B cell (primary cell): ENCODE results near the gene LARGE1. TPM values are rescaled to one million over a fixed set of nuclear protein-coding genes. Genes with fewer than 3 reads are reported as not detected.

Experiments used
- ATAC-seq: fragments of 200-7000 bp; cut with Tn5 transposase; one replicate; pipeline ENCODE4 v1.10.0; 2021; ENCODE audit warnings: low read depth, mild to moderate bottlenecking, moderate number of reproducible peaks, moderate library complexity
- CTCF ChIA-PET: fragments of 350-600 bp; sonication (Branson Sonifier 250); formaldehyde crosslinking; loops from one replicate; lab custom pipeline; 2021; ENCODE audit warnings: antibody characterized with exemption, inconsistent platforms; lab: Charles Lee
- POLR2A ChIA-PET: fragments of 350-600 bp; sonication (Branson Sonifier 250); formaldehyde crosslinking; loops from one replicate; lab custom pipeline; 2021; ENCODE audit warnings: antibody characterized with exemption; lab: Charles Lee
- DNase-seq: peaks from one replicate; pipeline ENCODE4 v3.0.0; 2013
- H2AFZ ChIP-seq: 2 replicates; pipeline ENCODE4 v1.6.1; 2012; ENCODE audit warnings: mild to moderate bottlenecking, low read depth, low read length; ENCODE audit not compliant: insufficient read depth, poor library complexity, severe bottlenecking
- H3K27ac ChIP-seq, 2 donors: 1 replicate in 1 of 2; 2 replicates in 1 of 2; pipeline ENCODE4 v1.5.1; 2012 to 2013; ENCODE audit warnings: low read length in 2 of 2, mild to moderate bottlenecking in 2 of 2, moderate library complexity in 1 of 2
- H3K27me3 ChIP-seq, 4 experiments: fragments of 200-600 bp in 1 of 4; sonication (generic) in 1 of 4; replicated peaks in 1 of 4; 1 replicate in 2 of 4; 2 replicates in 2 of 4; pipeline versions ENCODE4 v1.6.1 to v1.7.0; 2013 to 2016; ENCODE audit warnings: low read length in 3 of 4, mild to moderate bottlenecking in 2 of 4, mixed read lengths in 1 of 4, moderate library complexity in 1 of 4; ENCODE audit not compliant: insufficient read depth in 4 of 4, control insufficient read depth in 3 of 4; ENCODE audit errors: control extremely low read depth in 1 of 4
- H3K36me3 ChIP-seq, 2 experiments: replicated peaks in 1 of 2; 1 replicate in 1 of 2; 2 replicates in 1 of 2; pipeline versions ENCODE4 v1.6.1 to v1.7.1; 2013; ENCODE audit warnings: low read length in 1 of 2; ENCODE audit not compliant: insufficient read depth in 2 of 2, control insufficient read depth in 1 of 2; ENCODE audit errors: control extremely low read depth in 1 of 2, extremely low read depth in 1 of 2
- H3K4me1 ChIP-seq, 2 donors: fragments of 200-600 bp in 1 of 2; sonication (generic) in 1 of 2; 1 replicate in 1 of 2; 2 replicates in 1 of 2; pipeline versions ENCODE4 v1.5.1 to v1.6.1; 2013 to 2017; ENCODE audit warnings: low read length in 2 of 2; ENCODE audit not compliant: control insufficient read depth in 2 of 2, insufficient read depth in 2 of 2
- H3K4me2 ChIP-seq: replicated peaks from 2 replicates; pipeline ENCODE3; 2012; ENCODE audit warnings: mild to moderate bottlenecking, low read depth, low read length; ENCODE audit not compliant: poor library complexity, severe bottlenecking
- H3K4me3 ChIP-seq, 5 experiments: fragments of 200-600 bp in 1 of 5; sonication (generic) in 1 of 5; 1 replicate in 3 of 5; 2 replicates in 2 of 5; pipeline versions ENCODE4 v1.5.1 to v1.7.0; 2011 to 2016; ENCODE audit warnings: low read length in 4 of 5, mild to moderate bottlenecking in 4 of 5, low read depth in 2 of 5, control low read depth in 1 of 5, moderate library complexity in 1 of 5; ENCODE audit not compliant: insufficient read depth in 1 of 5; ENCODE audit errors: control extremely low read depth in 1 of 5, extremely low read depth in 1 of 5
- H3K79me2 ChIP-seq: fragments of 200-600 bp; sonication (generic); one replicate; pipeline ENCODE4 v1.6.0; 2016; ENCODE audit warnings: low read length; ENCODE audit not compliant: control insufficient read depth, insufficient read depth
- H3K9ac ChIP-seq: fragments of 200-600 bp; sonication (generic); 2 replicates; pipeline ENCODE4 v1.6.1; 2017; ENCODE audit warnings: mild to moderate bottlenecking, low read length, moderate library complexity
- H3K9me3 ChIP-seq, 3 donors: one replicate each; pipeline versions ENCODE4 v1.6.1 to v1.7.1; 2013; ENCODE audit warnings: low read length in 2 of 3; ENCODE audit not compliant: control insufficient read depth in 2 of 3, insufficient read depth in 1 of 3; ENCODE audit errors: control extremely low read depth in 1 of 3
- H4K20me1 ChIP-seq: 2 replicates; pipeline ENCODE4 v1.6.0; 2012; ENCODE audit warnings: mild to moderate bottlenecking, low read length; ENCODE audit not compliant: insufficient read depth, control insufficient read depth, poor library complexity, severe bottlenecking
- H3K27ac Mint-ChIP-seq: one replicate; pipeline ENCODE4 v1.8.0; 2021; ENCODE audit warnings: mixed read lengths
- H3K27me3 Mint-ChIP-seq: one replicate; pipeline ENCODE4 v1.8.0; 2021; ENCODE audit warnings: mixed read lengths
- H3K4me1 Mint-ChIP-seq: one replicate; pipeline ENCODE4 v1.8.0; 2021; ENCODE audit warnings: mixed read lengths
- H3K4me3 Mint-ChIP-seq: one replicate; pipeline ENCODE4 v1.8.0; 2021; ENCODE audit warnings: mixed read lengths
- H3K9me3 Mint-ChIP-seq: one replicate; pipeline ENCODE4 v1.8.0; 2022; ENCODE audit warnings: mixed read lengths; ENCODE audit not compliant: insufficient read depth
- EZH2 ChIP-seq: IDR thresholded peaks from 2 replicates; pipeline ENCODE4 v1.6.1; 2012; ENCODE audit warnings: borderline replicate concordance, low read depth, mild to moderate bottlenecking, moderate library complexity, low read length; ENCODE audit not compliant: insufficient read depth, poor library complexity, severe bottlenecking
- WGBS: methylation state at CpG from one replicate; pipeline ENCODE4 v1.1.5; 2013; ENCODE audit warnings: missing lambda C conversion rate; ENCODE audit not compliant: insufficient coverage; 5-methylcytosine and 5-hydroxymethylcytosine counted together
- intact Hi-C: fragments of 100-400 bp; cut with micrococcal nuclease; formaldehyde crosslinking; loops from one replicate; pipeline ENCODE4 v1.10.0; 2022
- polyA plus RNA-seq: library from polyadenylated mRNA; depleted of rRNA; stranded (reverse); fragments of >200 nt; gene quantifications from 2 replicates; pipeline ENCODE4 v1.2.3, GENCODE V29; 2012
- total RNA-seq, 2 donors: library from RNA; stranded (reverse); fragments of 120-200 nt in 1 of 2; gene quantifications; 1 replicate in 1 of 2; 2 replicates in 1 of 2; pipeline versions ENCODE4 v1.2.3 to v1.2.4, GENCODE V29; 2013 to 2022
- TF ChIP-seq, protein P1 (sequence below): fragments of 200-600 bp; IDR thresholded peaks from one replicate; pipeline ENCODE4 v1.8.0; 2022; ENCODE audit warnings: antibody characterized with exemption, mild to moderate bottlenecking

The LARGE1 gene
- total and polyA plus RNA-seq, 2 donors (not counting 1 experiment from before 2014, with no cell fraction given), result 20.7 to 82.0 TPM

GRCh38 chr22:33812360-33812977, 107.8 kb downstream of the LARGE1 start:
- H3K4me3 ChIP-seq, result no peak overlapping the region
- ChIA-PET POLR2A (no interaction called here), CTCF (interaction anchor here (0.7 kb wide), 1 partner anchor 329 kb away, joined by 3 read pairs; no protein-coding TSS in a partner anchor)
- Mint-ChIP-seq H3K9me3 (peaks cover 4% of the 10 kb centered on the region), H3K27me3 (no peaks in the 10 kb centered on the region), H3K27ac (no peak overlapping the region), H3K4me1 (peaks cover 41% of the 10 kb centered on the region), H3K4me3 (no peak overlapping the region)
- H2AFZ ChIP-seq, result no peak overlapping the region
- H3K9me3 ChIP-seq, result peaks cover 0 to 12% (median 5%) of the 10 kb centered on the region in 3 donors
- H3K4me1 ChIP-seq, result peaks cover 12 to 14% of the 10 kb centered on the region in 2 donors
- no peak overlapping the region for H3K27ac ChIP-seq
- H3K36me3 ChIP-seq, result no peaks in the 10 kb centered on the region
- TF ChIP-seq EZH2, result no peak
- no peak overlapping the region for H3K4me2 ChIP-seq
- DNase-seq (no peak), ATAC-seq (no peak)
- 92% methylated on average over 6 of the region's 7 CpGs for WGBS
- no peaks in the 10 kb centered on the region for H3K27me3 ChIP-seq
- H3K9ac ChIP-seq, result no peak overlapping the region
- peaks cover 30% of the 10 kb centered on the region for H3K79me2 ChIP-seq
- H4K20me1 ChIP-seq, result peaks cover 41% of the 10 kb centered on the region
- intact Hi-C loops, result no loop called here

- Mint-ChIP-seq H3K27me3 (no peaks in the 10 kb centered on the region), H3K4me1 (peaks cover 43% of the 10 kb centered on the region), H3K4me3 (no peak overlapping the region), H3K9me3 (peaks cover 4% of the 10 kb centered on the region), H3K27ac (peak overlapping the region; percentile 17)
- Histone ChIP-seq H3K9ac (no peak overlapping the region), H3K36me3 (no peaks in the 10 kb centered on the region), H3K4me3 (no peak overlapping the region), H3K27me3 (no peaks in the 10 kb centered on the region), H3K4me2 (no peak overlapping the region), H3K4me1 (peaks cover 16 to 18% of the 10 kb centered on the region in 2 donors), H3K27ac (no peak overlapping the region), H3K79me2 (peaks cover 32% of the 10 kb centered on the region), H3K9me3 (peaks cover 0 to 5% (median 2%) of the 10 kb centered on the region in 3 donors), H2AFZ (no peak overlapping the region), H4K20me1 (peaks cover 41% of the 10 kb centered on the region)
- intact Hi-C loops, result no loop called here
- ChIA-PET CTCF (interaction anchor here (0.5 to 0.7 kb wide), 2 partner anchors 329 to 1190 kb away, joined by 3 to 4 read pairs; no protein-coding TSS in a partner anchor), POLR2A (no interaction called here)
- ATAC-seq (no peak), DNase-seq (no peak)
- TF ChIP-seq, protein P1, sequence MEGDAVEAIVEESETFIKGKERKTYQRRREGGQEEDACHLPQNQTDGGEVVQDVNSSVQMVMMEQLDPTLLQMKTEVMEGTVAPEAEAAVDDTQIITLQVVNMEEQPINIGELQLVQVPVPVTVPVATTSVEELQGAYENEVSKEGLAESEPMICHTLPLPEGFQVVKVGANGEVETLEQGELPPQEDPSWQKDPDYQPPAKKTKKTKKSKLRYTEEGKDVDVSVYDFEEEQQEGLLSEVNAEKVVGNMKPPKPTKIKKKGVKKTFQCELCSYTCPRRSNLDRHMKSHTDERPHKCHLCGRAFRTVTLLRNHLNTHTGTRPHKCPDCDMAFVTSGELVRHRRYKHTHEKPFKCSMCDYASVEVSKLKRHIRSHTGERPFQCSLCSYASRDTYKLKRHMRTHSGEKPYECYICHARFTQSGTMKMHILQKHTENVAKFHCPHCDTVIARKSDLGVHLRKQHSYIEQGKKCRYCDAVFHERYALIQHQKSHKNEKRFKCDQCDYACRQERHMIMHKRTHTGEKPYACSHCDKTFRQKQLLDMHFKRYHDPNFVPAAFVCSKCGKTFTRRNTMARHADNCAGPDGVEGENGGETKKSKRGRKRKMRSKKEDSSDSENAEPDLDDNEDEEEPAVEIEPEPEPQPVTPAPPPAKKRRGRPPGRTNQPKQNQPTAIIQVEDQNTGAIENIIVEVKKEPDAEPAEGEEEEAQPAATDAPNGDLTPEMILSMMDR, result no peak
- no peak for TF ChIP-seq EZH2
- WGBS, result 38% methylated on average over 5 of the region's 5 CpGs
Observed at GRCh38 chr22:33811686-33812085, 108.6 kb downstream of the LARGE1 start.
